ENCODE measurements around the gene NHS. TPM values are rescaled to one million over a fixed set of nuclear protein-coding genes. Genes with fewer than 3 reads are reported as not detected.
"Not testable (repeated sequence)": the region's sequence is repeated elsewhere in the genome, so short reads cannot be mapped to it uniquely, and the experiment has no call there.

The NHS gene
- total RNA-seq, 1 donor from 2014 or later = 7.3 TPM

- intact Hi-C loops (cut with micrococcal nuclease) = no loop called here
- Mint-ChIP-seq H3K27me3 (no peaks in the 10 kb centered on the region), H3K4me1 (no peaks in the 10 kb centered on the region), H3K36me3 (ENCODE audit: low read depth) (no peaks in the 10 kb centered on the region), H3K4me3 (no peak overlapping the region), H3K27ac (no peak overlapping the region), H3K9me3 (no peaks in the 10 kb centered on the region)
- DNase-seq = no peak
Observed at GRCh38 chrX:17501746-17502145, 126.7 kb downstream of the NHS start.

GRCh38 chrX:17506352-17506751 lies 131.4 kb downstream of the NHS start:
- H3K27me3 Mint-ChIP-seq; intact Hi-C loops (cut with micrococcal nuclease); H3K27ac Mint-ChIP-seq; H3K9me3 Mint-ChIP-seq; H3K4me1 Mint-ChIP-seq; H3K36me3 Mint-ChIP-seq (ENCODE audit: low read depth); DNase-seq; H3K4me3 Mint-ChIP-seq: not testable (repeated sequence)

GRCh38 chrX:17511556-17511955 lies 136.6 kb downstream of the NHS start:
- Mint-ChIP-seq H3K4me3 (no peak overlapping the region), H3K36me3 (ENCODE audit: low read depth) (no peaks in the 10 kb centered on the region), H3K4me1 (no peaks in the 10 kb centered on the region), H3K27me3 (no peaks in the 10 kb centered on the region), H3K27ac (no peak overlapping the region), H3K9me3 (no peaks in the 10 kb centered on the region)
- intact Hi-C loops (cut with micrococcal nuclease) = no loop called here
- DNase-seq = no peak

- no peaks in the 10 kb centered on the region for H3K36me3 Mint-ChIP-seq (ENCODE audit: low read depth)
- intact Hi-C loops (cut with micrococcal nuclease) = no loop called here
- no peak for DNase-seq
- no peaks in the 10 kb centered on the region for H3K27me3 Mint-ChIP-seq
- H3K27ac Mint-ChIP-seq = no peak overlapping the region
- no peak overlapping the region for H3K4me3 Mint-ChIP-seq
- H3K4me1 Mint-ChIP-seq = no peaks in the 10 kb centered on the region
- no peaks in the 10 kb centered on the region for H3K9me3 Mint-ChIP-seq
Observed at GRCh38 chrX:17519358-17519757, 144.4 kb downstream of the NHS start.

DNA sequence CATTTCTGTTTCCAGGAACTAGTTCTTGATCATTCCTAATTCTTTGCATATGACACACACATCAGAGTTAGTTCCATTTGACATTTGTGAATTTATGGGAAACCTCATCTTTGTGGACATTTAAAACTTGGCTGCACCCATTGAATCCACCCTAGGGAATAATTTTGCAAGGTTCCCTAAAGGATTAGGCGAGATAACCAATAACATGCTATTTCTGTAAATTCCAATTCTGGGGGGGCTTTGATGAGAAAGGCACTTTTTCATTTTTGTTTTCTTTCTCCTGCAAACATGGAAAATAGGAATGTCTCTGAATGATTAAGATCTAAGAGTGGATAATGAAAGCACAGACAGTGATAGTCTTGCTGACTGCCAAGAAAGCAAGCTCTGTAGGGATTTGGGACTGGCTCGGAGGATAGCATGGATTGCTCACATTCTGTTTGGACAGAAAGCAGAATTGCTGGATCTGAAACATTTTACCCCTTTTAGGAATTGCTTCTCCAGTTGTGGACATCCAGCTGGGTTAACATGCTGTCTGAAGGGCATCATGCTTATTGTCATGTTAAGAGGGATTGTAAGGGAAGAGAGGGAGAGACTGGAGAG lies 145.1 kb downstream of the NHS start:
- intact Hi-C loops (cut with micrococcal nuclease) = no loop called here
- Mint-ChIP-seq H3K9me3 (no peaks in the 10 kb centered on the region), H3K27ac (no peak overlapping the region), H3K36me3 (ENCODE audit: low read depth) (no peaks in the 10 kb centered on the region), H3K27me3 (no peaks in the 10 kb centered on the region), H3K4me1 (no peaks in the 10 kb centered on the region), H3K4me3 (no peak overlapping the region)
- no peak for DNase-seq

DNA sequence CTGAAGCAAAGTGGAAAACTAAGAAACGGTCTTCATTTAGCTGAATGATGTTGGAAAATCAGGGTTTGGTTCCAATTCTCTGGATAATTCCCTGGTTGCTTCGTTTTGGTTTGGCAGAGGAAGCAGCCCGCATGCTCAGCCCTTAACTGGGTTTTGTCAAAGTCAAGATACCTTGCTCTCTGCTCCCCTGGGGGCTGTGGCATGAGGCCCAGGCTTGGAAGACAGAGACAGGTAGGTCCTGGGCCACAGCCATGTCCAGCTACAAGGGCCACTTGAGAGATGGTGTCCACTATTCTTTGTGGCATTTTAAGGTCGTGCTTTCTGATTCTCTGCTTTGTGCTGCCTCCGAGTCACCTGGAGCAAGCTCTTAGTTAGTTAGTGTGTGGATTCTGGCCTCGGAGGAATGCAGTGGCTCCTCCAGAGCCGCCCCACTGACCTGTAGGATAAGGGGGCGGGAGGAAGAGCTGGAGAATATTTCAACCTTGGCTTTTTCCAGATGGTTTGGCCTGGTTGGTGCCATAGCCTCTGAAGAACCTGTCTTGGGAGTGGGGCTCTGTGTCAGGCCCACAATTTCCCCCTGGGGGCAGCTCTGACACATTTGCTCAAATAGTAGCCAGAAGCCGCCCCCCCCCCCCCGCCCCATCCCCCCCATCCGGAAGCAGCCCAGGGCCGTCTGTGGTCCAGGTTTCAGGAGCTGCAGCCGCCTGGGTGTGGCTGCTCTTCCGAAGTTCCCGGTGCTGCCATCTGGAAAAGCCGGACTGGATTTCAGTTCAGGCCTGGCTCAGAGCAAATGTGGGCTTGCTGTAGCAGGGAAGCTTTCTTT lies 147.1 kb downstream of the NHS start:
- no peak for DNase-seq
- no peaks in the 10 kb centered on the region for H3K36me3 Mint-ChIP-seq (ENCODE audit: low read depth)
- H3K27me3 Mint-ChIP-seq = no peaks in the 10 kb centered on the region
- no peaks in the 10 kb centered on the region for H3K9me3 Mint-ChIP-seq
- H3K4me3 Mint-ChIP-seq = no peak overlapping the region
- no peaks in the 10 kb centered on the region for H3K4me1 Mint-ChIP-seq
- intact Hi-C loops (cut with micrococcal nuclease) = no loop called here
- no peak overlapping the region for H3K27ac Mint-ChIP-seq

- intact Hi-C loops (cut with micrococcal nuclease) = no loop called here
- no peaks in the 10 kb centered on the region for H3K36me3 Mint-ChIP-seq (ENCODE audit: low read depth)
- no peaks in the 10 kb centered on the region for H3K27me3 Mint-ChIP-seq
Observed at GRCh38 chrX:17525266-17525665, 150.3 kb downstream of the NHS start.

GRCh38 chrX:17525762-17526555 lies 151.0 kb downstream of the NHS start:
- Mint-ChIP-seq H3K36me3 (ENCODE audit: low read depth) (no peaks in the 10 kb centered on the region), H3K4me1 (peaks cover 5% of the 10 kb centered on the region), H3K9me3 (no peaks in the 10 kb centered on the region), H3K27ac (no peak overlapping the region), H3K27me3 (no peaks in the 10 kb centered on the region), H3K4me3 (no peak overlapping the region)
- intact Hi-C loops (cut with micrococcal nuclease) = no loop called here
- DNase-seq = no peak

More at GRCh38 chrX:17525266-17525665, 150.3 kb downstream of the NHS start:
- no peak overlapping the region for H3K4me3 Mint-ChIP-seq
- H3K4me1 Mint-ChIP-seq = peaks cover 5% of the 10 kb centered on the region
- no peak overlapping the region for H3K27ac Mint-ChIP-seq
- no peak for DNase-seq
- no peaks in the 10 kb centered on the region for H3K9me3 Mint-ChIP-seq

GRCh38 chrX:17527135-17527701 lies 152.2 kb downstream of the NHS start:
- intact Hi-C loops (cut with micrococcal nuclease) = no loop called here
- no peaks in the 10 kb centered on the region for H3K9me3 Mint-ChIP-seq
- H3K27me3 Mint-ChIP-seq = peaks cover 2% of the 10 kb centered on the region
- DNase-seq = no peak
- H3K4me1 Mint-ChIP-seq = peaks cover 5% of the 10 kb centered on the region
- no peaks in the 10 kb centered on the region for H3K36me3 Mint-ChIP-seq (ENCODE audit: low read depth)
- no peak overlapping the region for H3K27ac Mint-ChIP-seq
- H3K4me3 Mint-ChIP-seq = no peak overlapping the region

DNA sequence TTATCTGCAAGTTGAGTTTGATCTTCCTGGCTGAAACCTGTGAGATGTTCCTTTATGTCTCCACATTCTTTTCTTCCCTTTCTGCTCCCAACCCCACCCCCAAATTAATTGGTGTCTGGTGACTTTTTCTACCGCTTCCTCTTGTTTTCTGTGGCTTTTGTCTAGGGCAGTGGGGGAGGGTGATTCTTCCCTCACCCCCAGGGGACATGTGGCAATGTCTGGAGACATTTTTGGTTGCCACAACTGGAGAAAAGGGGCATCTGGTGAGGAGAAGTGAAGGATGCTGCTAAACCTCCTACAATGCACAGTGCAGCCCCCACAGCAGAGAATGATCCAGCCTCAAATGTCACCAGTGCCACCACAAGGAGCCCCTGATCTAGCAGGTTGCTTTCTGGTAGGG lies 152.9 kb downstream of the NHS start:
- no peak for DNase-seq
- intact Hi-C loops (cut with micrococcal nuclease) = no loop called here
- peaks cover 5% of the 10 kb centered on the region for H3K4me1 Mint-ChIP-seq
- H3K4me3 Mint-ChIP-seq = no peak overlapping the region
- H3K36me3 Mint-ChIP-seq (ENCODE audit: low read depth) = no peaks in the 10 kb centered on the region
- no peak overlapping the region for H3K27ac Mint-ChIP-seq
- H3K27me3 Mint-ChIP-seq = peaks cover 2% of the 10 kb centered on the region
- no peaks in the 10 kb centered on the region for H3K9me3 Mint-ChIP-seq

GRCh38 chrX:17529151-17529745 lies 154.2 kb downstream of the NHS start:
- H3K4me3 Mint-ChIP-seq = no peak overlapping the region
- H3K4me1 Mint-ChIP-seq = peaks cover 5% of the 10 kb centered on the region
- peaks cover 2% of the 10 kb centered on the region for H3K27me3 Mint-ChIP-seq
- intact Hi-C loops (cut with micrococcal nuclease) = no loop called here
- no peak for DNase-seq
- no peaks in the 10 kb centered on the region for H3K9me3 Mint-ChIP-seq
- H3K36me3 Mint-ChIP-seq (ENCODE audit: low read depth) = no peaks in the 10 kb centered on the region
- H3K27ac Mint-ChIP-seq = no peak overlapping the region

GRCh38 chrX:17531500-17531899 lies 156.5 kb downstream of the NHS start:
- DNase-seq = no peak
- no peaks in the 10 kb centered on the region for H3K36me3 Mint-ChIP-seq (ENCODE audit: low read depth)
- intact Hi-C loops (cut with micrococcal nuclease) = no loop called here
- no peaks in the 10 kb centered on the region for H3K9me3 Mint-ChIP-seq
- no peak overlapping the region for H3K4me3 Mint-ChIP-seq
- peaks cover 2% of the 10 kb centered on the region for H3K27me3 Mint-ChIP-seq
- no peak overlapping the region for H3K27ac Mint-ChIP-seq
- peaks cover 5% of the 10 kb centered on the region for H3K4me1 Mint-ChIP-seq

DNA sequence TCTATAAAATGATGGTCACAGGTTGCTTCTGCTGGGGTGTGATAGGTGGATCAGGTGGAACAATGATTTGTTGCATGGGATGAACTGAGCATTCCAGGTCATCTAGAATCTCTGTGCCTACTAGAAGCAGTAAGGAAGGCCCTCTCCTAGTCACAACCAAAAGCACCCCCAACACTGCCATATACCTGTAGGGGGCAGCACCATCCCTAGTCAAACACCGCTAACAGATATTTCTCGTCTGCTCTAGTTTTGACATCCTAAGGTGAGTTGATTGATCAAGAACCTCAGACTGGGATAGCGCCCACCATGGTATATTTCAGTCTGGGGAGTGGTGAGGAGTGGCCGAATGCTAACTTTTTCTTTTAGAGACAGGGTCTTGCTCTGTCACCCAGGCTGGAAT lies 160.2 kb downstream of the NHS start:
- no peaks in the 10 kb centered on the region for H3K36me3 Mint-ChIP-seq (ENCODE audit: low read depth)
- H3K4me3 Mint-ChIP-seq = no peak overlapping the region
- intact Hi-C loops (cut with micrococcal nuclease) = loop anchor here (1.0 kb wide), 1 partner anchor 155 kb away; no protein-coding TSS in a partner anchor
- peaks cover 7% of the 10 kb centered on the region for H3K4me1 Mint-ChIP-seq
- no peaks in the 10 kb centered on the region for H3K9me3 Mint-ChIP-seq
- peaks cover 2% of the 10 kb centered on the region for H3K27me3 Mint-ChIP-seq
- no peak overlapping the region for H3K27ac Mint-ChIP-seq
- DNase-seq = peak; percentile 77
